Measurements from ENCODE around the gene EFCAB11.

- TF ChIP-seq, protein P1, sequence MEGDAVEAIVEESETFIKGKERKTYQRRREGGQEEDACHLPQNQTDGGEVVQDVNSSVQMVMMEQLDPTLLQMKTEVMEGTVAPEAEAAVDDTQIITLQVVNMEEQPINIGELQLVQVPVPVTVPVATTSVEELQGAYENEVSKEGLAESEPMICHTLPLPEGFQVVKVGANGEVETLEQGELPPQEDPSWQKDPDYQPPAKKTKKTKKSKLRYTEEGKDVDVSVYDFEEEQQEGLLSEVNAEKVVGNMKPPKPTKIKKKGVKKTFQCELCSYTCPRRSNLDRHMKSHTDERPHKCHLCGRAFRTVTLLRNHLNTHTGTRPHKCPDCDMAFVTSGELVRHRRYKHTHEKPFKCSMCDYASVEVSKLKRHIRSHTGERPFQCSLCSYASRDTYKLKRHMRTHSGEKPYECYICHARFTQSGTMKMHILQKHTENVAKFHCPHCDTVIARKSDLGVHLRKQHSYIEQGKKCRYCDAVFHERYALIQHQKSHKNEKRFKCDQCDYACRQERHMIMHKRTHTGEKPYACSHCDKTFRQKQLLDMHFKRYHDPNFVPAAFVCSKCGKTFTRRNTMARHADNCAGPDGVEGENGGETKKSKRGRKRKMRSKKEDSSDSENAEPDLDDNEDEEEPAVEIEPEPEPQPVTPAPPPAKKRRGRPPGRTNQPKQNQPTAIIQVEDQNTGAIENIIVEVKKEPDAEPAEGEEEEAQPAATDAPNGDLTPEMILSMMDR (IDR thresholded peaks at IDR 0.05) = no peak
- TF ChIP-seq POLR2A (IDR thresholded peaks at IDR 0.05) (no peak), POLR2AphosphoS5 (IDR thresholded peaks at IDR 0.05) (no peak)
Observed at GRCh38 chr14:89986462-89987160, 32.1 kb upstream of the EFCAB11 start.
